Measurements from ENCODE around the gene BRI3BP. TPM values are rescaled to one million over a fixed set of nuclear protein-coding genes. Genes with fewer than 3 reads are reported as not detected.

BRI3BP gene
- total and polyA plus RNA-seq, 4 experiments from 2014 or later, result 1.7 to 9.5 (median 6.5) TPM

DNA sequence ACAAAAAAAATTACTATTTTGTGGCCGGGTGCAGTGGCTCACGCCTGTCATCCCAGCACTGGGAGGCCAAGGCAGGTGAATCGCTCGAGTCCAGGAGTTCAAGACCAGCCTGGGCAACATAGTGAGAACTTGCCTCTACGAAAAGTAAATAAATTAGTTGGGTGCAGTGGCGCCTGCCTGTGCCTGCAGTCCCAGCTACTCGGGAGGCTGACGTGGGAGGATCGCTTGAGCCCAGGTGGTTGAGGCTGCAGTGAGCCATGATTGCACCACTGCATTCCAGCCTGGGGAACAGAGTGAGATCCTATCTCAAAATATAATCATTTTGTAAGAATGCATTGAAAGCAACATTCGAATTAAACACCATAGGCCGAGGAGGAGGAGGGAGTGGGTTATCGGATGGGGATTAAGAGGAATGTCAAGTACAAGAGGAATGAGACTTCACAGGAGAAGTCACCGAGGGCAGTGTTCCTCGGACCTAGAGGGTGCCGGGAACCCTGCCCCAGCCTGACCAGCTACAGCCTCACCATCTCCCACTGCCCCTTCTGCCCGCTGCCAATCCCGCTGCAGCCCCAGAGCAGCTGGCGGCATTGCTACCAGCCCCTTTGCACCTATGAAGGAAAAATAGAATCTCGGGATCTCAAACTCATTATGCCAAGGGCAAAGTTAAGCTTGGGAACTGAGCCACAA is 39.2 kb downstream of the BRI3BP start:
- peaks cover 0 to 3% (median 0%) of the 10 kb centered on the region in 8 donors for H3K9me3 Mint-ChIP-seq

GRCh38 chr12:125033288-125033687 is 39.8 kb downstream of the BRI3BP start:
- Mint-ChIP-seq H3K27me3 (no peaks in the 10 kb centered on the region), H3K9me3 (peaks cover 0 to 3% (median 0%) of the 10 kb centered on the region in 8 donors), H3K36me3 (no peaks in the 10 kb centered on the region), H3K27ac (peak overlapping the region in 2 of 7 donors; percentile 7 to 53), H3K4me3 (no peak overlapping the region), H3K4me1 (no peaks in the 10 kb centered on the region)
- no peaks in the 10 kb centered on the region for H3K36me3 ChIP-seq (ENCODE audit: insufficient read depth, low read length)
- no peaks in the 10 kb centered on the region for H3K4me1 ChIP-seq (ENCODE audit: insufficient read depth, low read length)
- POLR2A ChIA-PET (ENCODE audit: partially characterized antibody), result no interaction called here
- no peak overlapping the region for H3K4me3 ChIP-seq (ENCODE audit: low read length in 2 of 2)
- no peaks in the 10 kb centered on the region for H3K27me3 ChIP-seq (ENCODE audit: insufficient read depth, low read length)
- H3K27ac ChIP-seq (ENCODE audit: low read depth, low read length), result no peak overlapping the region
- no peak for DNase-seq
- CTCF ChIA-PET (ENCODE audit: partially characterized antibody), result no interaction called here
- no peaks in the 10 kb centered on the region for H3K9me3 ChIP-seq (ENCODE audit: control insufficient read depth in 1 of 2, low read length in 2 of 2)
- intact Hi-C loops (cut with micrococcal nuclease), result no loop called here

More for the DNA sequence above, 39.2 kb downstream of the BRI3BP start:
- H3K27me3 Mint-ChIP-seq, result no peaks in the 10 kb centered on the region
- no peak for DNase-seq
- Histone ChIP-seq H3K36me3 (ENCODE audit: insufficient read depth, low read length) (no peaks in the 10 kb centered on the region), H3K27me3 (ENCODE audit: insufficient read depth, low read length) (no peaks in the 10 kb centered on the region), H3K9me3 (ENCODE audit: control insufficient read depth in 1 of 2, low read length in 2 of 2) (no peaks in the 10 kb centered on the region), H3K27ac (ENCODE audit: low read depth, low read length) (no peak overlapping the region), H3K4me3 (ENCODE audit: low read length in 2 of 2) (no peak overlapping the region), H3K4me1 (ENCODE audit: insufficient read depth, low read length) (no peaks in the 10 kb centered on the region)
- no peak overlapping the region for H3K4me3 Mint-ChIP-seq
- H3K36me3 Mint-ChIP-seq, result no peaks in the 10 kb centered on the region
- ChIA-PET CTCF (ENCODE audit: partially characterized antibody) (no interaction called here), POLR2A (ENCODE audit: partially characterized antibody) (no interaction called here)
- no peaks in the 10 kb centered on the region for H3K4me1 Mint-ChIP-seq
- intact Hi-C loops (cut with micrococcal nuclease), result no loop called here
- peak overlapping the region in 1 of 7 donors; percentile 42 for H3K27ac Mint-ChIP-seq

- Histone ChIP-seq H3K4me1 (ENCODE audit: insufficient read depth, low read length) (no peaks in the 10 kb centered on the region), H3K36me3 (ENCODE audit: insufficient read depth, low read length) (no peaks in the 10 kb centered on the region), H3K9me3 (ENCODE audit: control insufficient read depth in 1 of 2, low read length in 2 of 2) (no peaks in the 10 kb centered on the region), H3K4me3 (ENCODE audit: low read length in 2 of 2) (no peak overlapping the region), H3K27me3 (ENCODE audit: insufficient read depth, low read length) (no peaks in the 10 kb centered on the region), H3K27ac (ENCODE audit: low read depth, low read length) (no peak overlapping the region)
- no peak overlapping the region for H3K4me3 Mint-ChIP-seq
- H3K27me3 Mint-ChIP-seq, result no peaks in the 10 kb centered on the region
- no peaks in the 10 kb centered on the region for H3K4me1 Mint-ChIP-seq
- intact Hi-C loops (cut with micrococcal nuclease), result no loop called here
- no peaks in the 10 kb centered on the region for H3K36me3 Mint-ChIP-seq
- CTCF ChIA-PET (ENCODE audit: partially characterized antibody), result no interaction called here
- peaks cover 0 to 3% (median 0%) of the 10 kb centered on the region in 8 donors for H3K9me3 Mint-ChIP-seq
- POLR2A ChIA-PET (ENCODE audit: partially characterized antibody), result no interaction called here
- H3K27ac Mint-ChIP-seq, result no peak overlapping the region
- DNase-seq, result no peak
Observed at GRCh38 chr12:125038976-125039625, 45.7 kb downstream of the BRI3BP start.

- peak overlapping the region; percentile 49 for H3K27ac ChIP-seq (ENCODE audit: low read depth, low read length)
- DNase-seq, result no peak
- no peaks in the 10 kb centered on the region for H3K36me3 ChIP-seq (ENCODE audit: insufficient read depth, low read length)
- no peaks in the 10 kb centered on the region for H3K36me3 Mint-ChIP-seq
- ChIA-PET CTCF (ENCODE audit: partially characterized antibody) (interaction anchor here (0.6 to 1.3 kb wide), 3 partner anchors 16 to 138 kb away, joined by 3 to 6 read pairs (median 3); partner anchors contain the start of gene AACS), POLR2A (ENCODE audit: partially characterized antibody) (interaction anchor here (0.8 to 1.6 kb wide), 10 partner anchors 12 to 135 kb away, joined by 3 to 14 read pairs (median 5); partner anchors contain the start of genes BRI3BP, DHX37 and UBC)
- no peaks in the 10 kb centered on the region for H3K27me3 Mint-ChIP-seq
- intact Hi-C loops (cut with micrococcal nuclease), result loop anchor here (1.0 kb wide), 3 partner anchors 16 to 60 kb away; partner anchors contain the start of genes AACS, BRI3BP and DHX37
- H3K4me3 ChIP-seq (ENCODE audit: low read length in 2 of 2), result peak overlapping the region; percentile 58 to 95
- no peaks in the 10 kb centered on the region for H3K27me3 ChIP-seq (ENCODE audit: insufficient read depth, low read length)
- peaks cover 4% of the 10 kb centered on the region for H3K4me1 ChIP-seq (ENCODE audit: insufficient read depth, low read length)
- H3K9me3 Mint-ChIP-seq, result no peaks in the 10 kb centered on the region
- peak overlapping the region; percentile 86 to 94 (median 90) for H3K4me3 Mint-ChIP-seq
- H3K4me1 Mint-ChIP-seq, result peaks cover 2 to 18% (median 7%) of the 10 kb centered on the region in 4 donors
- H3K9me3 ChIP-seq (ENCODE audit: control insufficient read depth in 1 of 2, low read length in 2 of 2), result no peaks in the 10 kb centered on the region
- H3K27ac Mint-ChIP-seq, result peak overlapping the region; percentile 44 to 93 (median 88)
Observed at GRCh38 chr12:125049093-125049458, 55.6 kb downstream of the BRI3BP start.

- Mint-ChIP-seq H3K9me3 (no peaks in the 10 kb centered on the region), H3K27ac (peak overlapping the region in 1 of 7 donors; percentile 23), H3K4me3 (peak overlapping the region; percentile 54 to 93 (median 88)), H3K4me1 (peaks cover 2 to 18% (median 7%) of the 10 kb centered on the region in 4 donors), H3K36me3 (no peaks in the 10 kb centered on the region), H3K27me3 (peaks cover 2 to 3% of the 10 kb centered on the region in 2 donors)
- no peak overlapping the region for H3K27ac ChIP-seq (ENCODE audit: low read depth, low read length)
- intact Hi-C loops (cut with micrococcal nuclease), result no loop called here
- no peaks in the 10 kb centered on the region for H3K36me3 ChIP-seq (ENCODE audit: insufficient read depth, low read length)
- peaks cover 4% of the 10 kb centered on the region for H3K4me1 ChIP-seq (ENCODE audit: insufficient read depth, low read length)
- ChIA-PET CTCF (ENCODE audit: partially characterized antibody) (interaction anchor here (1.0 to 1.3 kb wide), 2 partner anchors 10 to 14 kb away, joined by 3 to 6 read pairs; partner anchors contain the start of gene AACS), POLR2A (ENCODE audit: partially characterized antibody) (interaction anchor here (0.7 to 1.6 kb wide), 5 partner anchors 14 to 110 kb away, joined by 3 to 14 read pairs (median 6); no protein-coding TSS in a partner anchor)
- H3K9me3 ChIP-seq (ENCODE audit: control insufficient read depth in 1 of 2, low read length in 2 of 2), result no peaks in the 10 kb centered on the region
- no peaks in the 10 kb centered on the region for H3K27me3 ChIP-seq (ENCODE audit: insufficient read depth, low read length)
- no peak overlapping the region for H3K4me3 ChIP-seq (ENCODE audit: low read length in 2 of 2)
- no peak for DNase-seq
Observed at GRCh38 chr12:125050446-125050845, 57.0 kb downstream of the BRI3BP start.

GRCh38 chr12:125050868-125051267 is 57.4 kb downstream of the BRI3BP start:
- intact Hi-C loops (cut with micrococcal nuclease), result no loop called here
- Mint-ChIP-seq H3K9me3 (no peaks in the 10 kb centered on the region), H3K4me1 (peaks cover 2 to 18% (median 7%) of the 10 kb centered on the region in 4 donors), H3K36me3 (no peaks in the 10 kb centered on the region), H3K4me3 (peak overlapping the region in 4 of 8 donors; percentile 51 to 93 (median 78)), H3K27ac (no peak overlapping the region), H3K27me3 (peaks cover 2 to 3% of the 10 kb centered on the region in 2 donors)
- no peak for DNase-seq
- H3K4me3 ChIP-seq (ENCODE audit: low read length in 2 of 2), result no peak overlapping the region
- CTCF ChIA-PET (ENCODE audit: partially characterized antibody), result interaction anchor here (0.9 kb wide), 1 partner anchor 14 kb away, joined by 3 read pairs; no protein-coding TSS in a partner anchor
- no peaks in the 10 kb centered on the region for H3K9me3 ChIP-seq (ENCODE audit: control insufficient read depth in 1 of 2, low read length in 2 of 2)
- no peaks in the 10 kb centered on the region for H3K36me3 ChIP-seq (ENCODE audit: insufficient read depth, low read length)
- peaks cover 4% of the 10 kb centered on the region for H3K4me1 ChIP-seq (ENCODE audit: insufficient read depth, low read length)
- POLR2A ChIA-PET (ENCODE audit: partially characterized antibody), result no interaction called here
- H3K27me3 ChIP-seq (ENCODE audit: insufficient read depth, low read length), result no peaks in the 10 kb centered on the region
- H3K27ac ChIP-seq (ENCODE audit: low read depth, low read length), result no peak overlapping the region

DNA sequence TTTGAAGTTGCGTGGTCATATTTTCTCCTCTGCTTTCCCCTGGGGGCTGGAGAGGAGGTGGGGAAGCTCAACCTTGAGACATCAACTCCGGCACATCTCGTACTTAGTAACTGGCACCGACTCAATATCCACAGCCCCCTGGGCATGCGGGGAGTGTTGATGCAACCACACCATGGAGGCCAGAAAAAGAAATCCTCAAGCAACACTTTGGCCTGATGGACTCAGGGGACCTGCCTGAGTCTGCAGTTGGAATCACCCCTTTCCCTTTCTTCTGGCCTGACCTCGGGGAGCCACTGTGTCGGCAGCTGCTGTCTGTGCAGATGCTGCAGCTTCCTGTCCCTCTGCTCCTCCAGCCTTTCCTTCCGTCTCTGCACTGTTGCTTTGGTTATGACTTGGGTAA is 60.4 kb downstream of the BRI3BP start:
- Histone ChIP-seq H3K36me3 (ENCODE audit: insufficient read depth, low read length) (no peaks in the 10 kb centered on the region), H3K4me3 (ENCODE audit: low read length in 2 of 2) (no peak overlapping the region), H3K27me3 (ENCODE audit: insufficient read depth, low read length) (no peaks in the 10 kb centered on the region), H3K9me3 (ENCODE audit: control insufficient read depth in 1 of 2, low read length in 2 of 2) (no peaks in the 10 kb centered on the region), H3K27ac (ENCODE audit: low read depth, low read length) (no peak overlapping the region), H3K4me1 (ENCODE audit: insufficient read depth, low read length) (peaks cover 4% of the 10 kb centered on the region)
- Mint-ChIP-seq H3K27me3 (peaks cover 9 to 12% of the 10 kb centered on the region in 2 donors), H3K4me3 (no peak overlapping the region), H3K27ac (peak overlapping the region in 1 of 7 donors; percentile 59), H3K9me3 (no peaks in the 10 kb centered on the region), H3K4me1 (peaks cover 2 to 18% (median 7%) of the 10 kb centered on the region in 4 donors), H3K36me3 (no peaks in the 10 kb centered on the region)
- CTCF ChIA-PET (ENCODE audit: partially characterized antibody), result no interaction called here
- intact Hi-C loops (cut with micrococcal nuclease), result no loop called here
- POLR2A ChIA-PET (ENCODE audit: partially characterized antibody), result no interaction called here
- no peak for DNase-seq

Data from CD4-positive, alpha-beta memory T cell (primary cell).